Measurements from ENCODE around the gene FILIP1L. TPM values are rescaled to one million over a fixed set of nuclear protein-coding genes. Genes with fewer than 3 reads are reported as not detected.
"Not testable (repeated sequence)": the region's sequence is repeated elsewhere in the genome, so short reads cannot be mapped to it uniquely, and the experiment has no call there.

The FILIP1L gene
- total RNA-seq, 1 donor from 2014 or later = 29.2 TPM

DNA sequence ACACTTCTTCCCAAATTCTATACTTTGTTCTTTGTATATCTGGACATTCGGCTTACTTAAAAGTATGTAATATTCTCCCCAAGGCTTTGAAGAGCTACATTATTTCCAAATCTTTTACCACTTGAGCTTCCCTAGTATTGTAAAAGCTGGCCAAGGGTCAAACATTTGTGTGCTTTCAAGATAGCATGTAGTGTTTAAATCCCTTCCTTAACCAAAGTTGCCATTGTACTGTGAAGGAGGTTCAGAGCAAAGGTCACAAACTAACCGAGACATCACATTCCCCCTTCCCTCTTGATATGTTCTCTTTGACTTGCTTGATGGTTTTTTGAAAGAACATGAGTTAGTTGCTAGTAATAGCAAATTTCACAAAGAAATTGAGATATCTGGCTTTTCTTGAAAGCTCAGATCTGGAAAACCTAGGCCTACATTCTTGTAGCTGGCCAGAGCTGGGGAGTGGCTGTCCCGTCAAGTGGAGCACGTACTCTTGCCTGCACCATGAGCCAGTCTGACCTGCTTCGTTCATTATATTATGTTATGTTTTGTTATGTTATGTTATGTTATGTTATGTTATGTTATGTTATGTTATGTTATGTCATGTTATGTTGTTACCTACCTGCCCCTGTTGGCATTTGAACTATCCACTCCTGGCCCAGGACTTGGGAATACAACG is 60.2 kb downstream of the FILIP1L start:
- peaks cover 0 to 3% (median under 1%) of the 10 kb centered on the region in 3 donors for H3K4me1 ChIP-seq (ENCODE audit: control insufficient read depth in 3 of 3, insufficient read depth in 3 of 3, low read length in 3 of 3)
- no peak overlapping the region for H3K4me3 ChIP-seq (ENCODE audit: low read length in 3 of 3)
- no peak overlapping the region for H3K27ac ChIP-seq (ENCODE audit: low read depth, low read length)
- H3K36me3 ChIP-seq (ENCODE audit: control insufficient read depth in 3 of 3, insufficient read depth in 3 of 3, low read length in 3 of 3) = peaks cover 0 to 7% (median 0%) of the 10 kb centered on the region in 3 donors
- H3K27me3 ChIP-seq (ENCODE audit: control insufficient read depth in 3 of 3, insufficient read depth in 3 of 3, low read length in 3 of 3) = no peaks in the 10 kb centered on the region
- no peaks in the 10 kb centered on the region for H3K9me3 ChIP-seq (ENCODE audit: control insufficient read depth in 3 of 3, low read length in 3 of 3)
- H3K9ac ChIP-seq (ENCODE audit: low read depth in 1 of 3, low read length in 3 of 3) = no peak overlapping the region

DNA sequence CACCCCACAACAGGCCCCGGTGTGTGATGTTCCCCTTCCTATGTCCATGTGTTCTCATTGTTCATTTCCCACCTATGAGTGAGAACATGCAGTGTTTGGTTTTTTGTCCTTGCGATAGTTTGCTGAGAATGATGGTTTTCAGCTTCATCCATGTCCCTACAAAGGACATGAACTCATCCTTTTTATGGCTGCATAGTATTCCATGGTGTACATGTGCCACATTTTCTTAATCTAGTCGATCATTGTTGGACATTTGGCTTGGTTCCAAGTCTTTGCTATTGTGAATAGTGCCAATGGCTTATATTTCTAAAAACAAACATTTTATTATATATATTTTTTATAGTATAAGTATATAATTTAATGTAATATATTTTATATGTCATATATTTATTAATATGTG is 62.8 kb downstream of the FILIP1L start:
- peaks cover 16 to 17% (median 17%) of the 10 kb centered on the region in 3 donors for H3K4me1 ChIP-seq (ENCODE audit: control insufficient read depth in 3 of 3, insufficient read depth in 3 of 3, low read length in 3 of 3)
- not testable (repeated sequence) for H3K4me3 ChIP-seq (ENCODE audit: low read length in 3 of 3); H3K9me3 ChIP-seq (ENCODE audit: control insufficient read depth in 3 of 3, low read length in 3 of 3); H3K27me3 ChIP-seq (ENCODE audit: control insufficient read depth in 3 of 3, insufficient read depth in 3 of 3, low read length in 3 of 3); H3K9ac ChIP-seq (ENCODE audit: low read depth in 1 of 3, low read length in 3 of 3); H3K36me3 ChIP-seq (ENCODE audit: control insufficient read depth in 3 of 3, insufficient read depth in 3 of 3, low read length in 3 of 3); H3K27ac ChIP-seq (ENCODE audit: low read depth, low read length)

DNA sequence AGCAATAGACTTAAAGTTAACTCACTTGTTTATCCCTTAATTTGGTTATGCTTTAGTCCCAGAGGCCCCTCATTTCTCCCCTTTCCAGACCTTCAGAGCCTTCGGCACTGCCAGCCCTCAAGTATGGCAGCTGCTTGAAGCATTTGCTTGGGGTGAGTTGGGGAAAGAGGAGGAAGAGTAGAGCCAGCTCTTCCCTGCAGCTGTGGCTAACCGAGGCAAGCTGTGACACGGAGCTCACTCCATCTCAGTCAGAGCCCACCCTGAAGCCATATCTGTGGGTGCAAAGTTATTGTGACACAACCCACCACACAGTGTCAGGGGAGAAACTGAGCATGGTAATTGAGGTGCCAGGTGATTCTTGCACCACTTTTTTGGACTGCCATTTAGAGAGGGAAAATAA is 66.1 kb downstream of the FILIP1L start:
- no peaks in the 10 kb centered on the region for H3K27me3 ChIP-seq (ENCODE audit: control insufficient read depth in 3 of 3, insufficient read depth in 3 of 3, low read length in 3 of 3)
- H3K27ac ChIP-seq (ENCODE audit: low read depth, low read length) = peak overlapping the region; percentile 81
- no peaks in the 10 kb centered on the region for H3K9me3 ChIP-seq (ENCODE audit: control insufficient read depth in 3 of 3, low read length in 3 of 3)
- H3K9ac ChIP-seq (ENCODE audit: low read depth in 1 of 3, low read length in 3 of 3) = peak overlapping the region in 2 of 3 donors; percentile 57 to 71
- peaks cover 32 to 36% (median 34%) of the 10 kb centered on the region in 3 donors for H3K4me1 ChIP-seq (ENCODE audit: control insufficient read depth in 3 of 3, insufficient read depth in 3 of 3, low read length in 3 of 3)
- no peaks in the 10 kb centered on the region for H3K36me3 ChIP-seq (ENCODE audit: control insufficient read depth in 3 of 3, insufficient read depth in 3 of 3, low read length in 3 of 3)
- H3K4me3 ChIP-seq (ENCODE audit: low read length in 3 of 3) = peak overlapping the region in 1 of 3 donors; percentile 30

DNA sequence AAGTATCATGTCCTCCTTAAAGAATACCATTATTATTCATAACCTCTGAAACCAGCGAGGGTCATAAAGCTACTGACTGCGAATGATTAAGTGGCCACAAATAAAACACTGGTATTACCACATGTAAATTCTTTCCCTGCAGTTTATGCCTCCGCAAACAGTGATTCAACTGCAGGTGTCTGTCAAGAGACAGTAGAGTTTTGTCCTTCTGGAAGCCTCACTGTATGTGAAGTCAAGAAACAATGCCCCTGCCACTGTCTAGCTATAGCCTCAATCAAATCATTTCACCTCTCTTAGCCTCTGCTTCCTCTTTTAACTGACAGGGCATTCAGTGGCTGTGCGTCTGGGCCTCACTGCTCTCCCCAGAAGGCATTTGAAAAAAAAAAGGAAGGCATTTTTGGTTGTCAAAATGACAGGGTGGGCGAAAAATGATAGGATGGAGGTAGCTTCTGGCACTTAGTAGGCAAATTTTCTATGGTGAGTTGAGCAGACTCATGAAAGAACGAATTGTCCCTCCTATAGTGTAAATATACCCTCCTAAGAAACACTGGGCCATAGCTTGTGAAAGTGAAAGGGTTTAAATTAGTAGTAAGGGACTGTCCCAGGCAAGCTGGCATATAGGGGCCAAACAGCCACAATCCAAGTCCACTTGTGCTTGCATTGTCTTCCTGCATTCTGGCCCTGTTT is 66.7 kb downstream of the FILIP1L start:
- Histone ChIP-seq H3K4me1 (ENCODE audit: control insufficient read depth in 3 of 3, insufficient read depth in 3 of 3, low read length in 3 of 3) (peaks cover 35 to 42% (median 41%) of the 10 kb centered on the region in 3 donors), H3K27me3 (ENCODE audit: control insufficient read depth in 3 of 3, insufficient read depth in 3 of 3, low read length in 3 of 3) (no peaks in the 10 kb centered on the region), H3K36me3 (ENCODE audit: control insufficient read depth in 3 of 3, insufficient read depth in 3 of 3, low read length in 3 of 3) (no peaks in the 10 kb centered on the region), H3K9me3 (ENCODE audit: control insufficient read depth in 3 of 3, low read length in 3 of 3) (no peaks in the 10 kb centered on the region), H3K27ac (ENCODE audit: low read depth, low read length) (peak overlapping the region; percentile 81), H3K9ac (ENCODE audit: low read depth in 1 of 3, low read length in 3 of 3) (peak overlapping the region; percentile 57 to 71 (median 58)), H3K4me3 (ENCODE audit: low read length in 3 of 3) (peak overlapping the region; percentile 0 to 48 (median 30))

DNA sequence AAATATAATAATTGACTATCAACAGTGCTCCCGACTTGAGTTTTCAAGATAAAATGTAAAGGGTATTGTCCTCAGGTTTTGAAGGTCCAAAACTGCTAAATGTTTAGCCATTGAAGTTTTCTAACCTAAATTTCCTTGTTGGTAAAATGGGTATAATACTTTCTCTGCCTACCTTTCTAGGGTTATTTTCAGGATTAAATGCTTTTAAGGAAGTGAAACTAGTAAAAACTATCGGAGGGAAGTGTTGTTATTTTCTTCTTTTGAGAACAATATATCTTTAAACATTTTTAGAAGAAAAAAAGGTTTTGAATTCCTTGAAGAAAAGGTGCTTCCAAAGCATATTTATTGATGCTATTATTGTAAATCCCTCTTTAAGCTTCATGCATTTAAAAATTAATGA is 67.3 kb downstream of the FILIP1L start:
- no peak overlapping the region for H3K4me3 ChIP-seq (ENCODE audit: low read length in 3 of 3)
- no peaks in the 10 kb centered on the region for H3K27me3 ChIP-seq (ENCODE audit: control insufficient read depth in 3 of 3, insufficient read depth in 3 of 3, low read length in 3 of 3)
- H3K36me3 ChIP-seq (ENCODE audit: control insufficient read depth in 3 of 3, insufficient read depth in 3 of 3, low read length in 3 of 3) = no peaks in the 10 kb centered on the region
- H3K27ac ChIP-seq (ENCODE audit: low read depth, low read length) = peak overlapping the region; percentile 81
- peaks cover 37 to 47% (median 44%) of the 10 kb centered on the region in 3 donors for H3K4me1 ChIP-seq (ENCODE audit: control insufficient read depth in 3 of 3, insufficient read depth in 3 of 3, low read length in 3 of 3)
- H3K9ac ChIP-seq (ENCODE audit: low read depth in 1 of 3, low read length in 3 of 3) = peak overlapping the region in 1 of 3 donors; percentile 30
- no peaks in the 10 kb centered on the region for H3K9me3 ChIP-seq (ENCODE audit: control insufficient read depth in 3 of 3, low read length in 3 of 3)

DNA sequence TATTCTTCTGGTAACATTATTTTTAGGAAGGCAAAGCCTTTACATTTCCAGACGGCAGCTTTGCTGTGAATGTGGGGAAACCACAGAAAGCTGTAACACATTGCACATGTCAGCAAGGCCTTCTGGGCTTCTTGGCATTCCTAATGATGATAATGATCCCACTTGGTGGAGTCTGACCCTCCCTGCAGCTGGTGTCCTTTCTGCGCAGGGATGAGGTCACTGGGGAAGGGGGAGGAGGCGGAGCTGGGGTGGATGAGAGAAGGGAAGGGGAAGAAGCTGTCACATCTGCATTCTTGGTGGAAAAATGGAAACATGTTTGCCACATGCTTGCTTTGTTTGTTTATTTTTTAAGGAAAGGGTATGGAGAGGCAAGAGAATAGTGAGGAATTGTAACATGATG is 68.6 kb downstream of the FILIP1L start:
- no peaks in the 10 kb centered on the region for H3K9me3 ChIP-seq (ENCODE audit: control insufficient read depth in 3 of 3, low read length in 3 of 3)
- peaks cover 46 to 59% (median 54%) of the 10 kb centered on the region in 3 donors for H3K4me1 ChIP-seq (ENCODE audit: control insufficient read depth in 3 of 3, insufficient read depth in 3 of 3, low read length in 3 of 3)
- H3K9ac ChIP-seq (ENCODE audit: low read depth in 1 of 3, low read length in 3 of 3) = no peak overlapping the region

DNA sequence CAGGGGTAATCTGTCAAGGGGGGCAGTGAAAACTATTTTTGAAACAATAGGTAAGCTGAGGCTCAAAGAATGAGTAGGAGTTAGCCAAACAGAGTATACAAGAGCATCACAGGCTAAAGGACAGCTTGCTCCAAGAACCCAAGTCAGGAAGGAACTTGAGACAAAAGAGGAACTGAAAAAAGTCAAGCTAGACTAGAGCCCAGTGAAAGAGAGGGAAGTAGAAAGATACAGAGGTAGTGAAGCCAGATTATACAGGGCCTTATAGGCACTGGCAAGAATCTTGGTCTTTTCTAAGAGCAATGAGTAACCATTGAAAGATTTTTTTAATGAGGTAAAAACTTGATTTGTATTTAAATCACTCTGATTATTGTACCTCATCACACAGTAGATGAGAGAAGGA is 69.9 kb downstream of the FILIP1L start:
- H3K27ac ChIP-seq (ENCODE audit: low read depth, low read length) = peak overlapping the region; percentile 81
- H3K9me3 ChIP-seq (ENCODE audit: control insufficient read depth in 3 of 3, low read length in 3 of 3) = no peaks in the 10 kb centered on the region
- no peaks in the 10 kb centered on the region for H3K36me3 ChIP-seq (ENCODE audit: control insufficient read depth in 3 of 3, insufficient read depth in 3 of 3, low read length in 3 of 3)
- H3K4me3 ChIP-seq (ENCODE audit: low read length in 3 of 3) = no peak overlapping the region
- no peaks in the 10 kb centered on the region for H3K27me3 ChIP-seq (ENCODE audit: control insufficient read depth in 3 of 3, insufficient read depth in 3 of 3, low read length in 3 of 3)
- peaks cover 50 to 64% (median 60%) of the 10 kb centered on the region in 3 donors for H3K4me1 ChIP-seq (ENCODE audit: control insufficient read depth in 3 of 3, insufficient read depth in 3 of 3, low read length in 3 of 3)
- H3K9ac ChIP-seq (ENCODE audit: low read depth in 1 of 3, low read length in 3 of 3) = no peak overlapping the region

More for the DNA sequence above, 68.6 kb downstream of the FILIP1L start:
- Histone ChIP-seq H3K27me3 (ENCODE audit: control insufficient read depth in 3 of 3, insufficient read depth in 3 of 3, low read length in 3 of 3) (no peaks in the 10 kb centered on the region), H3K36me3 (ENCODE audit: control insufficient read depth in 3 of 3, insufficient read depth in 3 of 3, low read length in 3 of 3) (no peaks in the 10 kb centered on the region), H3K4me3 (ENCODE audit: low read length in 3 of 3) (peak overlapping the region in 1 of 3 donors; percentile 14), H3K27ac (ENCODE audit: low read depth, low read length) (peak overlapping the region; percentile 81)

DNA sequence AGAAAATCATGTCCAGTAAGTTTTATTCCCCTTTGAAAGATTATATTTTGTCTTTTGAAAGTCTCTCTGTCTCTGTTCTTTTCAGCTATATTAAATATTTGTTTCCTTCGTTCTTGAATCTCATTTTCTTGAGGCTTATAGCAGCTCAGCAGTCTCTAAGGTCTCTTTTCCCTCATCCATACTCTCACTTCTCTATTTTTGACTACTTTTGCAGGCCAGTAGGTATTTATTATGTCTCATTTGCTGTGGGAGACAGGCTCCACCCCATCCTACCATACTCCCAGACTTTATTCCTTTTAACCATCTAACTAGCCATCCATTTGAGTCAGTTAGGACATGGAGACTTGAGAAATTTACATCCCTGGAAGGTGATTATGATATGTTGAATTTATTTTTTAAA is 71.0 kb downstream of the FILIP1L start:
- Histone ChIP-seq H3K9ac (ENCODE audit: low read depth in 1 of 3, low read length in 3 of 3) (no peak overlapping the region), H3K4me3 (ENCODE audit: low read length in 3 of 3) (no peak overlapping the region), H3K9me3 (ENCODE audit: control insufficient read depth in 3 of 3, low read length in 3 of 3) (no peaks in the 10 kb centered on the region), H3K27ac (ENCODE audit: low read depth, low read length) (peak overlapping the region; percentile 85), H3K4me1 (ENCODE audit: control insufficient read depth in 3 of 3, insufficient read depth in 3 of 3, low read length in 3 of 3) (peaks cover 48 to 61% (median 60%) of the 10 kb centered on the region in 3 donors), H3K27me3 (ENCODE audit: control insufficient read depth in 3 of 3, insufficient read depth in 3 of 3, low read length in 3 of 3) (no peaks in the 10 kb centered on the region), H3K36me3 (ENCODE audit: control insufficient read depth in 3 of 3, insufficient read depth in 3 of 3, low read length in 3 of 3) (no peaks in the 10 kb centered on the region)

DNA sequence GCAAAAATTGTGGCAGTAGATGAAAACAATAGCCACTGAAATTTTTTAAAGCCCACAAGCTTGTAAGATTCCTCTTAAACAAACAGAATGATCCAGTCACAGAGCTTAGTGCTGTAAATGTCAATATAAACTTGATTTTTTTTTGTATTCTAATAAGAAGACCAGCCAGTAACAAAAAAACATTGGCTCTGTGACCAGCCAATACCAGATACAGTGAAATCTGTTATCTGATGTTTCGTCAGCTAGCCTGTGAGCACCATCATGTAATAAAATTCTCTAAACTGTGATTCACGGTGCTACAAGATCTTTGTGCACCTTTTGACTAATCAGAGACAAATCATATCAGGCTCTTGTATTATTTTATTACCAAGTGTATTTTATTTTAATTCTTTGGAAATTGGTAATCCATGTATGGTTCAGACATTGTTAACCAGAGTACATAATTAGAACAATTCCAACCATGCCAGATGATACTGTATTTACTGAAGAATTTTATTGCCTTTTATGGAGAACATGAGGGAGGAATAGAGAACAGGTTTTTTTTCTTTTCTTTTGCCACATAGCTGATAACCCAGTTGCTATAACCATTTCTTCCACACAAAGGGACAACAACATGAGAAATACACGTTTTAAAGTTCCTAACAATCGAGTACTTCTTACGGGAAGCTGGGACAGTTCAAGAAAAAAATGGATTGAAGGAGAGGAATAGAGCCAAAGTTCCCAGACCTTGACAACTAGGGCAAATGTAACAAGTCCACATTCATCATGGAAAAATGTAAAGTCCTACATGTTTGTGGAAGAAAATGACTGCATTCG is 71.9 kb downstream of the FILIP1L start:
- H3K27me3 ChIP-seq (ENCODE audit: control insufficient read depth in 3 of 3, insufficient read depth in 3 of 3, low read length in 3 of 3) = no peaks in the 10 kb centered on the region
- no peaks in the 10 kb centered on the region for H3K9me3 ChIP-seq (ENCODE audit: control insufficient read depth in 3 of 3, low read length in 3 of 3)
- H3K36me3 ChIP-seq (ENCODE audit: control insufficient read depth in 3 of 3, insufficient read depth in 3 of 3, low read length in 3 of 3) = no peaks in the 10 kb centered on the region
- H3K9ac ChIP-seq (ENCODE audit: low read depth in 1 of 3, low read length in 3 of 3) = peak overlapping the region in 2 of 3 donors; percentile 34 to 59
- peak overlapping the region; percentile 85 for H3K27ac ChIP-seq (ENCODE audit: low read depth, low read length)
- no peak overlapping the region for H3K4me3 ChIP-seq (ENCODE audit: low read length in 3 of 3)
- peaks cover 39 to 52% (median 52%) of the 10 kb centered on the region in 3 donors for H3K4me1 ChIP-seq (ENCODE audit: control insufficient read depth in 3 of 3, insufficient read depth in 3 of 3, low read length in 3 of 3)

Data from skeletal muscle tissue (tissue), 4 donors.